Left ventricle myocardium inferior (tissue), 1 donor: ENCODE measurements around the gene ZBTB2. TPM values are rescaled to one million over a fixed set of nuclear protein-coding genes. Genes with fewer than 3 reads are reported as not detected.

ENCODE experiments used
- DNase-seq: peaks from one replicate; pipeline ENCODE4 v3.0.0-alpha.2; 2020
- H3K27ac ChIP-seq: fragments of 200-600 bp; replicated peaks from 2 replicates; pipeline ENCODE4 v1.8.0; 2021
- H3K27me3 ChIP-seq: fragments of 200-600 bp; 2 replicates; pipeline ENCODE4 v1.8.0; 2021; ENCODE audit warnings: low read depth
- H3K36me3 ChIP-seq: fragments of 200-600 bp; 2 replicates; pipeline ENCODE4 v1.8.0; 2021
- H3K4me1 ChIP-seq: fragments of 200-600 bp; 2 replicates; pipeline ENCODE4 v1.8.0; 2021
- H3K4me3 ChIP-seq: fragments of 200-600 bp; 2 replicates; pipeline ENCODE4 v1.8.0; 2021; ENCODE audit warnings: mild to moderate bottlenecking, moderate library complexity
- H3K9me3 ChIP-seq: fragments of 200-600 bp; replicated peaks from 2 replicates; pipeline ENCODE4 v1.8.0; 2021
- CTCF ChIP-seq: fragments of 200-600 bp; IDR thresholded peaks from 2 replicates; pipeline ENCODE4 v1.8.0; 2021; ENCODE audit warnings: antibody characterized with exemption, mild to moderate bottlenecking, borderline replicate concordance
- intact Hi-C: fragments of 100-400 bp; cut with micrococcal nuclease; formaldehyde crosslinking; loops from one replicate; pipeline ENCODE4 v1.11.0; 2022
- total RNA-seq: library from RNA; stranded (reverse); fragmentation: NEBNext Ultra II Directional; extraction: Animal tissue kit (Norgen Biotek cat#: 25700); gene quantifications from one replicate; pipeline ENCODE4 v1.2.1, GENCODE V29; 2021
- donor health status: DM: no; HTN: yes; CAD: no; lungs with severe emphysema.

The ZBTB2 gene
- total RNA-seq, 1 donor from 2014 or later, result 4.6 TPM

- Histone ChIP-seq H3K27ac (no peak overlapping the region), H3K4me3 (no peak overlapping the region), H3K9me3 (no peaks in the 10 kb centered on the region), H3K27me3 (no peaks in the 10 kb centered on the region), H3K4me1 (peaks cover 46% of the 10 kb centered on the region), H3K36me3 (peaks cover 14% of the 10 kb centered on the region)
- intact Hi-C loops, result no loop called here
- no peak for DNase-seq
- no peak for TF ChIP-seq CTCF
Measured at GRCh38 chr6:151436300-151436699, 44.9 kb upstream of the ZBTB2 start.

- no peaks in the 10 kb centered on the region for H3K9me3 ChIP-seq
- intact Hi-C loops, result no loop called here
- no peak overlapping the region for H3K4me3 ChIP-seq
- TF ChIP-seq CTCF, result no peak
- peaks cover 33% of the 10 kb centered on the region for H3K36me3 ChIP-seq
- no peak overlapping the region for H3K27ac ChIP-seq
- H3K27me3 ChIP-seq, result no peaks in the 10 kb centered on the region
- H3K4me1 ChIP-seq, result peaks cover 30% of the 10 kb centered on the region
- DNase-seq, result no peak
Measured at GRCh38 chr6:151434369-151434768, 43.0 kb upstream of the ZBTB2 start.

GRCh38 chr6:151432651-151433050, 41.3 kb upstream of the ZBTB2 start:
- no peak overlapping the region for H3K4me3 ChIP-seq
- no peak for TF ChIP-seq CTCF
- no peak for DNase-seq
- H3K4me1 ChIP-seq, result peaks cover 15% of the 10 kb centered on the region
- H3K27me3 ChIP-seq, result no peaks in the 10 kb centered on the region
- intact Hi-C loops, result no loop called here
- no peak overlapping the region for H3K27ac ChIP-seq
- H3K9me3 ChIP-seq, result no peaks in the 10 kb centered on the region
- peaks cover 50% of the 10 kb centered on the region for H3K36me3 ChIP-seq

GRCh38 chr6:151431337-151431736, 40.0 kb upstream of the ZBTB2 start:
- no peak for DNase-seq
- no peak overlapping the region for H3K27ac ChIP-seq
- no peak overlapping the region for H3K4me3 ChIP-seq
- intact Hi-C loops, result no loop called here
- H3K27me3 ChIP-seq, result no peaks in the 10 kb centered on the region
- H3K36me3 ChIP-seq, result peaks cover 63% of the 10 kb centered on the region
- H3K9me3 ChIP-seq, result no peaks in the 10 kb centered on the region
- H3K4me1 ChIP-seq, result peaks cover 2% of the 10 kb centered on the region
- no peak for TF ChIP-seq CTCF

GRCh38 chr6:151430886-151431285, 39.5 kb upstream of the ZBTB2 start:
- H3K36me3 ChIP-seq, result peaks cover 68% of the 10 kb centered on the region
- no peak for TF ChIP-seq CTCF

More at GRCh38 chr6:151430886-151431285, 39.5 kb upstream of the ZBTB2 start:
- Histone ChIP-seq H3K4me3 (no peak overlapping the region), H3K4me1 (no peaks in the 10 kb centered on the region), H3K9me3 (no peaks in the 10 kb centered on the region), H3K27ac (no peak overlapping the region), H3K27me3 (no peaks in the 10 kb centered on the region)
- intact Hi-C loops, result no loop called here
- no peak for DNase-seq
